ENCODE measurements around the gene MIEF1.

Gene MIEF1

GRCh38 chr22:39543095-39543494, 41.0 kb downstream of the MIEF1 start:
- DNase-seq (ENCODE audit: low read depth, low spot score) = no peak
- TF ChIP-seq CTCF (IDR thresholded peaks at IDR 0.05; ENCODE audit: low read depth, low read length) = peak; percentile 64
- H3K4me3 ChIP-seq (ENCODE audit: low read depth, low read length) = no peak overlapping the region
- in situ Hi-C loops (cut with HindIII; ENCODE audit: low sequenced_read_pairs) = no loop called here

- no peak overlapping the region for H3K4me3 ChIP-seq (ENCODE audit: low read depth, low read length)
- no peak for TF ChIP-seq CTCF (IDR thresholded peaks at IDR 0.05; ENCODE audit: low read depth, low read length)
- in situ Hi-C loops (cut with HindIII; ENCODE audit: low sequenced_read_pairs) = no loop called here
- peak; percentile 36 for DNase-seq (ENCODE audit: low read depth, low spot score)
Observed at GRCh38 chr22:39545386-39546365, 43.6 kb downstream of the MIEF1 start.

GRCh38 chr22:39546889-39547586, 44.9 kb downstream of the MIEF1 start:
- DNase-seq (ENCODE audit: low read depth, low spot score) = peak; percentile 47
- TF ChIP-seq CTCF (IDR thresholded peaks at IDR 0.05; ENCODE audit: low read depth, low read length) = no peak
- H3K4me3 ChIP-seq (ENCODE audit: low read depth, low read length) = no peak overlapping the region
- in situ Hi-C loops (cut with HindIII; ENCODE audit: low sequenced_read_pairs) = no loop called here

GRCh38 chr22:39547587-39547947, 45.5 kb downstream of the MIEF1 start:
- no peak for TF ChIP-seq CTCF (IDR thresholded peaks at IDR 0.05; ENCODE audit: low read depth, low read length)
- in situ Hi-C loops (cut with HindIII; ENCODE audit: low sequenced_read_pairs) = no loop called here
- H3K4me3 ChIP-seq (ENCODE audit: low read depth, low read length) = no peak overlapping the region
- DNase-seq (ENCODE audit: low read depth, low spot score) = no peak

GRCh38 chr22:39553429-39553828, 51.3 kb downstream of the MIEF1 start:
- DNase-seq (ENCODE audit: low read depth, low spot score) = no peak
- in situ Hi-C loops (cut with HindIII; ENCODE audit: low sequenced_read_pairs) = no loop called here
- no peak for TF ChIP-seq CTCF (IDR thresholded peaks at IDR 0.05; ENCODE audit: low read depth, low read length)
- no peak overlapping the region for H3K4me3 ChIP-seq (ENCODE audit: low read depth, low read length)

GRCh38 chr22:39554151-39554550, 52.1 kb downstream of the MIEF1 start:
- no peak for TF ChIP-seq CTCF (IDR thresholded peaks at IDR 0.05; ENCODE audit: low read depth, low read length)

More at GRCh38 chr22:39554151-39554550, 52.1 kb downstream of the MIEF1 start:
- no peak overlapping the region for H3K4me3 ChIP-seq (ENCODE audit: low read depth, low read length)
- in situ Hi-C loops (cut with HindIII; ENCODE audit: low sequenced_read_pairs) = no loop called here
- DNase-seq (ENCODE audit: low read depth, low spot score) = no peak

All from astrocyte of the spinal cord (primary cell).